HuH-7.5 (cell line): ENCODE results near the gene TPGS2.
"Not testable (repeated sequence)": the region's sequence is repeated elsewhere in the genome, so short reads cannot be mapped to it uniquely, and the experiment has no call there.

Experiments used
- DNase-seq: peaks from one replicate; pipeline ENCODE4 v3.0.0; 2011; ENCODE audit warnings: low spot score

TPGS2 gene

GRCh38 chr18:36775396-36775795 is 53.4 kb downstream of the TPGS2 start:
- no peak for DNase-seq

DNA sequence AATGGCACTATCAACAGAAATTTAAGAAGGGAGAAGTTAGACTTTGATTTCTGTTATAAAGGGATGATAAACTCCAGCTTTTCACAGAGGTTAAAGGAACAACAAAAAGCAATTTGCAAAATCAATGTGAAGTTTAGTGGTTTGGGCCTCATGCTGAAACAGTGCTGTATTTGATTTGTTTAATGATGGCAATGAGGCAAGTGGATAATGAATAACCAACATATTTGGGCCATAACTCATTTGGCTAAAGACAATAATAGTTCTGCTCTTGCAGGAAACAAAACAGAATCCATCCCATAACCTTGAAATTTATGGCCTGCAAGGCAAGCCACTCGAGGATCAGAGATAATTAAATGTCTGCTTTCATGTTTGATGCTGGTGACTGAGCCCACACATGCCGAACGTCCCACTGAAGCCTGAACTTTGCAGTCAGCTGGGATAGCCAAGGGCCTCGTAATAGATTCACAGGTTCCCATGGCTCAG is 56.5 kb downstream of the TPGS2 start:
- no peak for DNase-seq

DNA sequence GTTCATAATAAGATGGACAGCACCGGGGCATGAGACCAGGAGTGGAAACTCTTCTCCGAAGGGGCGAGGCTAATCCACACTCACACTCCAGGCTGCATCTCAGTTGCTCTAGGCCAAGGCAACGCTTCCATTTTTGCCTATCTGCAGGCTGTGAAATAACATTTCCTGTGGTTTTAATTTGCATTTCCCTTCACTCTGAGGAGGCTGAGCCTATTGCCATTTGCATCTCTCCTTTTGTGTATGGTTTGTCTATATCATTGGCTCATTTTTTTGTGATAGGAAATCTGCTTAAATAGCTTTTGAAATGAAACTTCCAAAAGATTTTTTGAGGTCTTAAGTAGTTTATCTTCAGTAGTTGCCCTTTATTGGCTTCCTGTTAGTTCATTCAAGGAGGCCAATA is 57.6 kb downstream of the TPGS2 start:
- DNase-seq = no peak

- no peak for DNase-seq
Measured at GRCh38 chr18:36770315-36770946, 58.4 kb downstream of the TPGS2 start.

GRCh38 chr18:36769611-36770314 is 59.0 kb downstream of the TPGS2 start:
- peak; percentile 36 for DNase-seq

GRCh38 chr18:36769172-36769571 is 59.6 kb downstream of the TPGS2 start:
- DNase-seq = no peak

GRCh38 chr18:36766836-36767235 is 62.0 kb downstream of the TPGS2 start:
- DNase-seq = no peak

DNA sequence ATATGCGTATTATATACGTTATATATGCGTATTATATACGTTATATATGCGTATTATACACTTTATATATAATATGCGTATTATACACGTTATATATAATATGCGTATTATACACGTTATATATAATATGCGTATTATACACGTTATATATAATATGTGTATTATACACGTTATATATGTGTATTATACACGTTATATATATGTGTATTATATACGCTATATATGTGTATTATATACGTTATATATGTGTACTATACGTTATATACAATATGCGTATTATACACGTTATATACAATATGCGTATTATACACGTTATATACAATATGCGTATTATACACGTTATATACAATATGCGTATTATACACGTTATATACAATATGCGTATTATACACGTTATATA is 65.8 kb downstream of the TPGS2 start:
- DNase-seq = not testable (repeated sequence)

GRCh38 chr18:36762074-36762473 is 66.7 kb downstream of the TPGS2 start:
- no peak for DNase-seq

DNA sequence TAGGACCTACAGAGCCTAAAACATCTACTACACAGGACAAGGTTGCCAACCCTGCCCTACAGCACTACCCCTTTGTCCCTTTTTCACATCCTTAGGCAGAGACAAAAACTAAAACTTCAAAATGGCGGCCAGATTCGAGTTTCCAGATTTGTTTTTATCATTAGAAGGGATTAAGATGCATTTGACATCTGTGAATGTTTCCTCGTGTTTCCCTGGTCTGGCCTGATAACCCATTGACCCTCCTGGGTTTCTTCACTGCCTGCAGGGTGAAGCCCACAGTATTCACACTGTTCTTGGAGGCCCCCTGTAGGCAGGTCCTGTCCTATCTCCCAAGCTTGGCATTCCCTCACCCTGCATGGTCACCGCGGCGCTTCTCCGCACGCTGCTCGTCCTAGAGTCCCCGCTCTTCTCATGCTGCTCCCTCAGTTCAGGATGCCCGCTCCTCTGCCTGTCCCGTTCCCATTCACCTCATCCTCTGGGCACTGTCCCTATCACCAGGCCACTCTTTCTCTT is 67.6 kb downstream of the TPGS2 start:
- DNase-seq = peak; percentile 23

DNA sequence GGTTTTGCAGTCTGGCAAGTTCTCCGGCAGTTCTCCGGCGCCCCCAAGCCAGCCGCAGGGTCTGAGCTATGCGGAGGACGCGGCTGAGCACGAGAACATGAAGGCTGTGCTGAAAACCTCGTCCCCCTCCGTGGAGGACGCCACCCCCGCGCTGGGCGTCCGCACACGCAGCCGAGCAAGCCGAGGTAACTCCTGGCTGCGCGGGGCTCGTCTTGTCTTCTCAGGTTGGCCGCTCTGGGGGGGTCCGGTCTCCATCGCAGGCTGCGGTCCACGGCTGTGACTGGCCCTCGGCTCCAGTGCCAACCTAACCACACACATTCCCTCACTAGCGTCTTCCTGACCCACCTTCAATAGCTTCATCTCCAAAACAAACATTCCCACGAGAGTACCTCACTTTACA is 68.2 kb downstream of the TPGS2 start:
- no peak for DNase-seq

DNA sequence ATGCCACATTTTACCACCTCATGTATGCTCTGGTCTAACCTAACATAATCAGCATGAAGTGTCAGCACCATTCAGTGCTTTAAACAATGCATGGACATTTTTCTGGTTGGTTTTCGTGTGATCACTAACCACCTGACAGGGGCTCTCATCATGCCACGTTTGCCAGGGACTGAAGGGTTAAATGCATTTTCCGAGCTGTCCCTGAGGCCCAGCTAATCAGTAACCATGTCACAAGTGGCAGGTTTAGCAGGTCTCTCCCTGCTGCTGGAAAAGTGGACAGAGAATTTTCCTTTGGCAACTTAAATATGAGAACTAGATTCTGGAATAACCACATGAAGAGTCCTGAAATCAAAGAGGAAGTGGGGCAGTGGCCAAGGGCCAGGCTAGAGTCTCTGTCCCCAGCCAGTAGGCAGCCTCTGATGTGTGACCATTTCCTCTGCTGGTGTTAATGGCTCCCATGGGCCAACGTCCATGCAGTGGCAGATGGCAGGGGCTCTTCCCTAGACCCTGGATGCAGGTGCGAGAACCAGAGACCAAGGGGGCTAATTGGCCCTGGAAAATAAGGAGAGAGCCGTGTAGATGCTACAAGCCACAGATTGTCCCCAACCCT is 69.5 kb downstream of the TPGS2 start:
- no peak for DNase-seq

GRCh38 chr18:36758623-36759022 is 70.2 kb downstream of the TPGS2 start:
- no peak for DNase-seq

GRCh38 chr18:36757991-36758390 is 70.8 kb downstream of the TPGS2 start:
- no peak for DNase-seq

GRCh38 chr18:36757081-36757480 is 71.7 kb downstream of the TPGS2 start:
- DNase-seq = peak; percentile 46

DNA sequence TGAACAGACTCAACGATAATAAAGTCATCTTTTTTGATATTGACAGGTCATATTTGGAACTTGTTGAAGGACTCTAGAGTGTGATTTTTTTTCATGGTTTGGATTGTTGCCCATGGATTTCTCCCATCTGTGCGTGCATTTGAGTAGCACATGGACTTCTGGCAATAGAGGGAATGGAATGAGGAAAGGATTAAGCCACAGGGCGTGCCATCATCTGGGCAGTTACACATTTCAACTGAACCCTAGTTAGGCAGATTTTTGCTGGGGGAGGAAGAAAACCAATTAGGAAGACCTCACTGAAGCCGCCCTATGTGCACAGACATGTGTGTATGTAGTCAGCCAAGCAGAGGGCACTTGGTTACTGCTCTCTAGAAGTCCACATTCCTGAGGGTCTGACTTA is 72.6 kb downstream of the TPGS2 start:
- DNase-seq = no peak

DNA sequence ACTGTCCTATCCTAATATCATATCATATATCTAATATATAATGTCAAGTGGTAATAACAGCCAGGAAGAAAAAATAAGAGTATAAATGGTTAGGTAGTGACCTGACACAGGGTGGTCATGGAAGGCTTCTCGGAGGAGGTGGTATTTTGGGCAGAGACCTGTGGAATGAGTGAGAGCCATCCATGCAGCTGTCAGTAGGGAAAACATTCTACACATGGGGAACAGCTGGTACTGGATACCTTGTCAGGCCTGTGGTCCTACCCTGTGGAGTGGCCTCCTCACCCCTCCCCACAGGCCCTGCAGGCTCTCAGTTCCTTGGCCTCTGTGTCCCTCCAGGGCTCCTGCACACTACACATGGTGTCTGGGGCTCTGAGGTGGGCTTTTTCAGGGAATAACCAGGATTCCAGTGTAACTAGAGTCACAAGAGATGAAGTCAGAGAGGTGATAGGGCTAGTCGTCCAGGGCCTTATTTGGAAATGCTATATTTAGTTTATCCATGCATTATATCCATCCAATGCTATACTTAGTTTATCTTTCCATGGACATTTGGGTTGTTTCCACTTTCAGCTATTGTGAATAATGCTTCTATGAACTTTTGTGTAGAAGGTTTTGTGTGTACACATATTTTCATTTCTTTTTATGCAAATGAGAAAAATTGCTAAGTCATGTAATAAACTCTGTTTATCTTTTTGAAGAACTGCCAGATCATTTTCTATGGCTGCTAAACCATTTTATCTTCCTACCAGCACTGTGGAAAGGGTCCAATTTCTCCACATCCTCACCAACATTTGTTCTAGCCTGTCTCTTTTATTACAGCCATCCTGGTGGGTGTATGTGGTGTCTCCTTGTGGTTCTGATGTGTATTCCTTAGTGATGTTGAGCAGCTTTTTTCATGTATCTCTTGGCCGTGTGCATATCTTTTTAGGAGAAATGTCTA is 75.6 kb downstream of the TPGS2 start:
- DNase-seq = no peak

DNA sequence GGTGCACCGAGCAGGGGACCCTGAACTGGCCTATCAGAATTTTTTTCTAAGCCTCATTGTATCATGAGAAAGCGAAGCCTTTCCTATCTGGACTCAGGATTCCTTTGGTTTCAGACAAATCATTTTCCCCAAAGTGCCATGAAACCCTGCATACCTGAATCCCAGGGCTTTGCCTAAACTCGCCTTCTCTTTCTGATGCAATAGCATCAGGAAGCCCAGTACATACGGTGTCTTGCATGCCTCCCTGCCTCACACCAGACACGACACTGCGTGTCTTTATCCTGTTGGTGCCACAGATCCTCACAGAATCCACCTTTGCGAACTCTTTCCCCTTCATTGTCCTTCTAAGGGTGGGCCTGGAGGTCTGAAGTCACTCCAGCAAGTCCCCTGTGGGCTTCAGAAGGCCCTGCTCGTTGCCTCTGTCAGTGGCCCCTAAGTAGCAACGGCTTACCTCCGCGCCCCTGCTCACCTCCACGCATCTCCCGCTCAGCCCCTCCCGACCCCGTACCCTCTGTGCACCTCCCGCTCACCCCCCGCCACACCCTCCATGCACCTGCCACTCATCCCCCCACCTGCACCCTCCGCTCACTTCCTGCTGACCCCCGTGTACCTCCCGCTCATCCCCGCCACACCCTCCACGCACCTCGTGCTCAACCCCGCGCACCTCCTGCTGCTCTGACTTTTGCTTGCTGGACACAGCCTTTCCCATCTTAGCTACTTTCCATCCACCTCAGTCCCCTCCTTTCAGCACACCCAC is 83.4 kb downstream of the TPGS2 start:
- no peak for DNase-seq

GRCh38 chr18:36744261-36744876 is 84.4 kb downstream of the TPGS2 start:
- no peak for DNase-seq
